Panc1 (cell line): ENCODE data around the gene TEX54. TPM values are rescaled to one million over a fixed set of nuclear protein-coding genes. Genes with fewer than 3 reads are reported as not detected.
A peak's percentile ranks its signal among the peaks of the same experiment; 100 is the strongest.

Experiments
- ATAC-seq: fragments of 200-7000 bp; cut with Tn5 transposase; 2 replicates; pipeline ENCODE4 v1.9.1; 2020; ENCODE audit warnings: mild to moderate bottlenecking, moderate library complexity
- BruUV-seq: library from RNA; stranded (reverse); fragments of 400-500 nt; replicated peaks from 2 replicates; lab custom pipeline; 2021; lab: Mats Ljungman, UMichigan
- CTCF ChIA-PET: fragments of 300-600 bp; sonication (Branson Sonifier 250); formaldehyde crosslinking; loops from one replicate; lab custom pipeline; 2022; ENCODE audit warnings: antibody characterized with exemption; lab: Charles Lee
- POLR2A ChIA-PET: fragments of 300-600 bp; sonication (Branson Sonifier 250); formaldehyde crosslinking; loops from one replicate; lab custom pipeline; 2022; ENCODE audit warnings: antibody characterized with exemption; lab: Charles Lee
- DNase-seq: peaks from one replicate; pipeline ENCODE4 v3.0.0-alpha.2; 2010; ENCODE audit warnings: low read depth, low spot score
- H3K27ac ChIP-seq: 2 replicates; pipeline ENCODE4 v1.5.1; 2011; ENCODE audit warnings: mild to moderate bottlenecking, low read length, inconsistent platforms
- H3K27me3 ChIP-seq: fragments of 200-500 bp; sonication (Bioruptor generic); 2 replicates; pipeline ENCODE4 v1.6.0; 2014; ENCODE audit warnings: low read length, inconsistent platforms; ENCODE audit not compliant: control insufficient read depth, insufficient read depth
- H3K36me3 ChIP-seq: fragments of 200-500 bp; sonication (Bioruptor generic); 2 replicates; pipeline ENCODE4 v1.5.1; 2014; ENCODE audit warnings: inconsistent platforms, mild to moderate bottlenecking, low read length, moderate library complexity; ENCODE audit not compliant: control insufficient read depth, insufficient read depth
- H3K4me1 ChIP-seq: 2 replicates; pipeline ENCODE4 v1.5.1; 2011; ENCODE audit warnings: inconsistent platforms, mild to moderate bottlenecking, low read length, moderate library complexity; ENCODE audit not compliant: control insufficient read depth, insufficient read depth
- H3K4me3 ChIP-seq, 2 experiments: 2 replicates each; pipeline ENCODE4 v1.5.1; 2011 to 2012; ENCODE audit warnings: low read depth in 2 of 2, low read length in 2 of 2, mild to moderate bottlenecking in 2 of 2, inconsistent platforms in 1 of 2, moderate library complexity in 1 of 2
- H3K9me3 ChIP-seq: fragments of 200-500 bp; sonication (Bioruptor generic); 2 replicates; pipeline ENCODE4 v1.5.1; 2014; ENCODE audit warnings: low read depth, mild to moderate bottlenecking, inconsistent platforms, low read length, moderate library complexity; ENCODE audit not compliant: control insufficient read depth, insufficient read depth
- POLR2AphosphoS5 ChIP-seq: IDR thresholded peaks from 2 replicates; pipeline ENCODE4 v1.6.1; 2012; ENCODE audit warnings: mild to moderate bottlenecking, low read depth, low read length, moderate library complexity
- SIN3A ChIP-seq: IDR thresholded peaks from 2 replicates; pipeline ENCODE4 v1.6.1; 2012; ENCODE audit warnings: low read depth, mild to moderate bottlenecking, low read length, moderate library complexity, borderline replicate concordance; ENCODE audit not compliant: insufficient read depth
- TCF7L2 ChIP-seq: IDR thresholded peaks from 2 replicates; pipeline ENCODE4 v1.6.1; 2011; ENCODE audit warnings: mild to moderate bottlenecking, low read depth, low read length, inconsistent platforms
- in situ Hi-C: cut with HindIII; loops from 2 replicates; pipeline ENCODE4 v1.10.0; 2016; ENCODE audit warnings: low sequenced_read_pairs, low pct_unique_long_range_greater_than_20kb
- intact Hi-C: fragments of 100-400 bp; cut with micrococcal nuclease; formaldehyde crosslinking; loops from one replicate; pipeline ENCODE4 v1.10.0; 2022; ENCODE audit not compliant: unreplicated experiment
- total RNA-seq: library from RNA; stranded (reverse); gene quantifications from one replicate; pipeline ENCODE4 v1.2.1, GENCODE V29; 2021; ENCODE audit not compliant: unreplicated experiment
- TF ChIP-seq, protein P1 (sequence below), 2 experiments: IDR thresholded peaks; 2 replicates each; pipeline ENCODE4 v1.6.1; 2011 to 2012; ENCODE audit warnings: low read depth in 2 of 2, control low read depth in 1 of 2, low read length in 1 of 2, mild to moderate bottlenecking in 1 of 2, moderate library complexity in 1 of 2; ENCODE audit not compliant: insufficient read depth in 1 of 2
- TF ChIP-seq, protein P2 (sequence below): fragments of 450-650 bp; IDR thresholded peaks from 2 replicates; pipeline ENCODE4 v1.5.1; 2017; ENCODE audit warnings: mild to moderate bottlenecking

Gene TEX54
- total RNA-seq, 1 experiment from 2014 or later = not detected

- peaks cover 31% of the 10 kb centered on the region for H3K36me3 ChIP-seq
- intact Hi-C loops = no loop called here
- POLR2A ChIA-PET = interaction anchor here (3.5 kb wide), 1 partner anchor 12 kb away, joined by 19 read pairs; no protein-coding TSS in a partner anchor
- H3K27me3 ChIP-seq = no peaks in the 10 kb centered on the region
- H3K27ac ChIP-seq = peak overlapping the region; percentile 99
- peak overlapping the region; percentile 71 to 99 for H3K4me3 ChIP-seq
- no TSS peak for BruUV-seq
- no peaks in the 10 kb centered on the region for H3K9me3 ChIP-seq
- DNase-seq (no peak), ATAC-seq (no peak)
- CTCF ChIA-PET = no interaction called here
- TF ChIP-seq, protein P1, sequence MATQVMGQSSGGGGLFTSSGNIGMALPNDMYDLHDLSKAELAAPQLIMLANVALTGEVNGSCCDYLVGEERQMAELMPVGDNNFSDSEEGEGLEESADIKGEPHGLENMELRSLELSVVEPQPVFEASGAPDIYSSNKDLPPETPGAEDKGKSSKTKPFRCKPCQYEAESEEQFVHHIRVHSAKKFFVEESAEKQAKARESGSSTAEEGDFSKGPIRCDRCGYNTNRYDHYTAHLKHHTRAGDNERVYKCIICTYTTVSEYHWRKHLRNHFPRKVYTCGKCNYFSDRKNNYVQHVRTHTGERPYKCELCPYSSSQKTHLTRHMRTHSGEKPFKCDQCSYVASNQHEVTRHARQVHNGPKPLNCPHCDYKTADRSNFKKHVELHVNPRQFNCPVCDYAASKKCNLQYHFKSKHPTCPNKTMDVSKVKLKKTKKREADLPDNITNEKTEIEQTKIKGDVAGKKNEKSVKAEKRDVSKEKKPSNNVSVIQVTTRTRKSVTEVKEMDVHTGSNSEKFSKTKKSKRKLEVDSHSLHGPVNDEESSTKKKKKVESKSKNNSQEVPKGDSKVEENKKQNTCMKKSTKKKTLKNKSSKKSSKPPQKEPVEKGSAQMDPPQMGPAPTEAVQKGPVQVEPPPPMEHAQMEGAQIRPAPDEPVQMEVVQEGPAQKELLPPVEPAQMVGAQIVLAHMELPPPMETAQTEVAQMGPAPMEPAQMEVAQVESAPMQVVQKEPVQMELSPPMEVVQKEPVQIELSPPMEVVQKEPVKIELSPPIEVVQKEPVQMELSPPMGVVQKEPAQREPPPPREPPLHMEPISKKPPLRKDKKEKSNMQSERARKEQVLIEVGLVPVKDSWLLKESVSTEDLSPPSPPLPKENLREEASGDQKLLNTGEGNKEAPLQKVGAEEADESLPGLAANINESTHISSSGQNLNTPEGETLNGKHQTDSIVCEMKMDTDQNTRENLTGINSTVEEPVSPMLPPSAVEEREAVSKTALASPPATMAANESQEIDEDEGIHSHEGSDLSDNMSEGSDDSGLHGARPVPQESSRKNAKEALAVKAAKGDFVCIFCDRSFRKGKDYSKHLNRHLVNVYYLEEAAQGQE (IDR thresholded peaks at IDR 0.05; ENCODE audit: insufficient read depth in 1 of 2, low read depth in 2 of 2, low read length in 1 of 2) = no peak
- TF ChIP-seq, protein P2, sequence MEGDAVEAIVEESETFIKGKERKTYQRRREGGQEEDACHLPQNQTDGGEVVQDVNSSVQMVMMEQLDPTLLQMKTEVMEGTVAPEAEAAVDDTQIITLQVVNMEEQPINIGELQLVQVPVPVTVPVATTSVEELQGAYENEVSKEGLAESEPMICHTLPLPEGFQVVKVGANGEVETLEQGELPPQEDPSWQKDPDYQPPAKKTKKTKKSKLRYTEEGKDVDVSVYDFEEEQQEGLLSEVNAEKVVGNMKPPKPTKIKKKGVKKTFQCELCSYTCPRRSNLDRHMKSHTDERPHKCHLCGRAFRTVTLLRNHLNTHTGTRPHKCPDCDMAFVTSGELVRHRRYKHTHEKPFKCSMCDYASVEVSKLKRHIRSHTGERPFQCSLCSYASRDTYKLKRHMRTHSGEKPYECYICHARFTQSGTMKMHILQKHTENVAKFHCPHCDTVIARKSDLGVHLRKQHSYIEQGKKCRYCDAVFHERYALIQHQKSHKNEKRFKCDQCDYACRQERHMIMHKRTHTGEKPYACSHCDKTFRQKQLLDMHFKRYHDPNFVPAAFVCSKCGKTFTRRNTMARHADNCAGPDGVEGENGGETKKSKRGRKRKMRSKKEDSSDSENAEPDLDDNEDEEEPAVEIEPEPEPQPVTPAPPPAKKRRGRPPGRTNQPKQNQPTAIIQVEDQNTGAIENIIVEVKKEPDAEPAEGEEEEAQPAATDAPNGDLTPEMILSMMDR = no peak
- TF ChIP-seq SIN3A (no peak), POLR2AphosphoS5 (0 out of 2 replicates have a peak, but pooled peaks have one; percentile 34), TCF7L2 (no peak; the same call in 1 of the 2 replicates)
- H3K4me1 ChIP-seq = peaks cover 33% of the 10 kb centered on the region
- in situ Hi-C loops = no loop called here
Measured at GRCh38 chr11:62852523-62853188, 20.0 kb upstream of the TEX54 start.

DNA sequence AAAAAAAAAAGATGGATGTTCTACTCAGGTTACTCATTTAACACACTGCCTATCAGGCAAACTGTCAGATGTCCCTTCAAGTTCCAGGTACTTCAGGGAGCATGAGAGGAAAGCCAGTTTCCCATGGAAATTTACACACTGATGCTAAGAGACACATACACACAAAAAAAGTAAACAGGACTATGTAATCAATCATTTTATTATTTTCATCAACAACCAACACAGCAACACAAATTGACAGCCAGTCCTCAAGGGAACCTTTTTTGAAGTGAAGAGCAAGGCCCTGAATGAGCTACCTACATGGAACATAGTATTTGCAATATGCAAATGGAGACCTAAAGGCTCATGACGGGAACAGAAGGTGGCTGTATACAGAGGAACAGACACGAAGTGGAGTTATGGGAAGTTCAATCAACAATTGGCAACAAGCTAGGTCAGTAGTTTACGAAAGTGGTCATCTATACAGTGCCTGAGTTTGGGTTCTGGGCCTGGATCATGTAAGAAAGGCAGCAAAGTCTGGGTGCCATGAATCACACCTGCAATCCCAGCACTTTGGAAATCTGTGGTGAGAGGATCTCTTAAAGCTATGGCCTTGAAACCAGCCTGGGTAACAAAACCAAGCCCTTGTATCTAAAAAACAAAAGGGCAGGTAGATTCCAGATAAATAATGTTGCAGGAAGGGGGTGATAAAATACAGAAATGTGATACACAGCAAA is 19.3 kb upstream of the TEX54 start:
- H3K9me3 ChIP-seq = no peaks in the 10 kb centered on the region
- H3K4me3 ChIP-seq = peak overlapping the region in 1 of 2 experiments; percentile 12; a peak in 1 of 4 replicates
- CTCF ChIA-PET = interaction anchor here (0.7 kb wide), 1 partner anchor 14 kb away, joined by 4 read pairs; no protein-coding TSS in a partner anchor
- POLR2A ChIA-PET = interaction anchor here (0.9 to 3.5 kb wide), 2 partner anchors 11 to 98 kb away, joined by 3 to 19 read pairs; partner anchors contain the start of gene ZBTB3
- H3K27ac ChIP-seq = peak overlapping the region; percentile 37; the same call in 1 of the 2 replicates
- ATAC-seq = no peak
- in situ Hi-C loops (no loop called here), intact Hi-C loops (no loop called here)
- H3K27me3 ChIP-seq = no peaks in the 10 kb centered on the region
- H3K36me3 ChIP-seq = peaks cover 31% of the 10 kb centered on the region
- H3K4me1 ChIP-seq = peaks cover 27% of the 10 kb centered on the region
- TF ChIP-seq POLR2AphosphoS5 = 0 out of 2 replicates have a peak, but pooled peaks have one; percentile 33
- TF ChIP-seq SIN3A = no peak
- DNase-seq = no peak
- no TSS peak for BruUV-seq
